SH-SY5Y (cell line): ENCODE results near the gene SMNDC1.

Experiments used
- GATA2 ChIP-seq: IDR thresholded peaks from 2 replicates; pipeline ENCODE4 v1.6.1; 2011; ENCODE audit warnings: mild to moderate bottlenecking, low read depth, low read length
- GATA3 ChIP-seq: IDR thresholded peaks from 2 replicates; pipeline ENCODE4 v1.6.1; 2011; ENCODE audit warnings: low read depth, mild to moderate bottlenecking, low read length, moderate library complexity

Gene SMNDC1

DNA sequence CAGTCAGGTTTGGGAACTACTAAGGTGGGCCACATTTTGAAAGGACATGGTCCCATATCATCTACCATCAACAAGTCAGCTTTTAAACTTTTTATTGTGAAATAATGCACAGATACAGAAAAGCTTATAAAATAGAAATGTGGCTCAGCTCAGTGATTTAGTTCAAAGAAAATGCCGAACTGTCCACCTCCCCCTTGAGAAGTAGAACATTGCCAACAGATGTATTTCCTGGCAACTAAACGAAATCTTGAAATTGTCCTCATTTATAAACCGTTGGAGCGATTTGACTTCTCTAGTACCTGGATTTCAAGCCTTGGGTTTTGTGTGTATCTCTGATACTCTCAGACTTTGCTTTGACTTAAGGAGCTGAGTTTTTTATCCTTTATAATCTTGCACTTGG is 32.7 kb upstream of the SMNDC1 start:
- TF ChIP-seq GATA3 (no peak), GATA2 (no peak)

DNA sequence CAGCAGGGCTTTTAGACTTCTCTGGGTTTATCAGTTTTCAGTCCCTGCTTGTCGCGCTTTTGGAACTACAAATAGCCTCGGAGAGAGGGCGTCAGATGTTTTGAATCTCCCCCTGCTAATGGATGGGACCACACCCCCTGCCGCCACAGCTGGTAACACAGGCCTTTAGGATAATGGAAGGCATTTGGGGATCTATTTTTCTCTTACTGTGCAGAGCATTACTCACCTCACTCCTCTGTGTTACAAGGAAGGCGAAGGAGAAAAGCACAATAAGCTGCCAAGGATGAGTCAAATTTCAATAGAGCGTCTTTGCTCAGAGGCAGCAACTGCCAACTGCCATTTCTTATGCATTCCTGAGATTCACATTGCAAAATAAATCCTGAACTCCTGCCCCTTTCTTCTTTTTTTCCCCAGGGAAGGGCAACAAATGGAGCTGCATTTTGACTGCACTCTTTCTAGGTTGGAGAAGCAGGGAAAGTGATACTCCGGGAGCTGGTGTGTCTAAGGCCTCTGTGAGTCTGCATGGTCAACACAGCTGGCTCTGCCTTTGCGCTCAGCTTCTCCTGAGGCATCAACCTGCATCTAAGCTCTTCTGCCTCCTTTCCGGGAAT is 31.5 kb upstream of the SMNDC1 start:
- TF ChIP-seq GATA3 (no peak), GATA2 (no peak)

DNA sequence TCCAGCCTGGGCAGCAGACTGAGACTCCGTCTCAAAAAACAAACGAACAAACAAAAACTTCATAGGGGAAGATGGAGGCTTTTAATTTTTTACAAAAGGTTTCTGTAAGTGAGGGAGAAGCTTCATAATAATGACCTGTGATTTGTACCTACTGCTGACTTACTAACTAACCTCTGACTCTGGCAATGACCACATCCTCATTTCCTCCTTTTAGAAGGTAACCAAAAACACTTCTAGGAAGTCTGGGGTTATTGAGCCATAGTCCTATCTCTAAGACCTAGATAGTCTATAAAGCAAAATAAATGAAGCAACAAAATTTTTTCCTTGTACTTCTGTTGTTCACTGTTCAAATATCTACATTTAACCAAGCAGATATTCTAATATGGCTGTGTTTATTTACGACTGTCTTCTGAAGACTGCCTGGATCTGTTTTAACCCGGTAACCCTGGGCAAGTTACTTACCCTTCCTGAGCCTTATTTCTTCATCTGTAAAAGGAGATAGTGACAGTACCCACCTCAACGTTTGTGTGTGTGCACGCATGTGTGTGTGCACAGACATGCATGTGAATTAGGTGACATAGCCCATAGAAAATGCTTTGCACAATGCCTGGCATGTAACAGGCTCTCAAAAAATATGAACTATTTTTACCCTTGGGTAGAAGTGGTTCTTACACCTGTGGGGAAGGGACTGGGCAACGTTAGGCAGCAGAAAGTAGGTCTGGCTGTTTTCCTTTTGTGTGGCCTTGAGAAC is 30.8 kb upstream of the SMNDC1 start:
- no peak for TF ChIP-seq GATA3
- no peak for TF ChIP-seq GATA2

- no peak for TF ChIP-seq GATA3
- no peak for TF ChIP-seq GATA2
Observed at GRCh38 chr10:110334061-110334656, 29.4 kb upstream of the SMNDC1 start.

DNA sequence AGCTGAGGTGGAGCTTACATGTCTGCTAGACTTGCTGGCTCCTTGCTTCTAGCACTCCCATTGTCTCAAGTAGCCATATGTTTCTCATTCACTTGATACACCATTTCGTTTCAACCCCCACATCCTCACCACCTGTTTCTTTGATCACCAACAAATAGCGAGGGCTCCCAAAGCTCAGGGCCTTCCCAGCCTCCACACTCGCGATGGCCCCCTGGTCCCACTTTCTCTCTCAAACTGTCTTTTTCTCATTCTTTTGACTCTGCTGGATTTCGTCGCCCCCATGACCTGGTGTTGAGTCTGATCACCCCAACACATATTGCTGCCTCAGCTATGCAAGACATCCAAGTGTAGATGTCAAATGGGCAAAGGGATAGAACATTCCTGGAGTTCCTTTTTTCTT is 26.0 kb upstream of the SMNDC1 start:
- TF ChIP-seq GATA2 = no peak
- TF ChIP-seq GATA3 = no peak

DNA sequence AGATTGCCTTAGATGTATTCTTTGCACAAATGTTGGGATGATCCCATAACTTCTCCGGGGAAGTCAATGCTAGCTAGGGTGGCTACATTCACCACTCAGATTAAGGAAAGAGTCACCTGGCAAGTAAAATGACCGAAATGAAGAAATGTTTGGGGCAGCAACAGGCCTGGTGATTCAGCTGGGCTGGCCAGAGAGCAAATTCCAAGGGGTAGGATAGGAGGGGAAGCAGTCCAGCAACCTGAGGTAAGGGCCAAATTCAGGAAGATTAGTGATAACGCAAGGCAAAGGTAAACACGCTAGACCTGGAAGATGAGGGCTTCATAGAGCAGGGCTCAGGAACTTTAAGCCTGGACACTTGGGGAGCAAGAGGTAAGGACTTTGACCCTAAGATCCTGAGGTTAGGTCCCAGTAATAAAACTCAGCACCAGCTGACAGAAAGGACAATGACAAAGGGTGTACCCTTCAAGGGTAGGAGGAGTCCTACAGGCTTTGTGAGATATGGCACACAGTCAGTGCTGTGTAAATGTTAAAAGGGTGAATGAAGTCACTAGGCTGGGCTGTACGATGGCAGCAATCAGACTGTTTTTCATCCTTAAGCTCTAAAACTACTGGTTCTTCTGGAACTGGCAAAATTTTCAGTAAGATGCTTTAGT is 22.7 kb upstream of the SMNDC1 start:
- TF ChIP-seq GATA2 (no peak), GATA3 (no peak)

DNA sequence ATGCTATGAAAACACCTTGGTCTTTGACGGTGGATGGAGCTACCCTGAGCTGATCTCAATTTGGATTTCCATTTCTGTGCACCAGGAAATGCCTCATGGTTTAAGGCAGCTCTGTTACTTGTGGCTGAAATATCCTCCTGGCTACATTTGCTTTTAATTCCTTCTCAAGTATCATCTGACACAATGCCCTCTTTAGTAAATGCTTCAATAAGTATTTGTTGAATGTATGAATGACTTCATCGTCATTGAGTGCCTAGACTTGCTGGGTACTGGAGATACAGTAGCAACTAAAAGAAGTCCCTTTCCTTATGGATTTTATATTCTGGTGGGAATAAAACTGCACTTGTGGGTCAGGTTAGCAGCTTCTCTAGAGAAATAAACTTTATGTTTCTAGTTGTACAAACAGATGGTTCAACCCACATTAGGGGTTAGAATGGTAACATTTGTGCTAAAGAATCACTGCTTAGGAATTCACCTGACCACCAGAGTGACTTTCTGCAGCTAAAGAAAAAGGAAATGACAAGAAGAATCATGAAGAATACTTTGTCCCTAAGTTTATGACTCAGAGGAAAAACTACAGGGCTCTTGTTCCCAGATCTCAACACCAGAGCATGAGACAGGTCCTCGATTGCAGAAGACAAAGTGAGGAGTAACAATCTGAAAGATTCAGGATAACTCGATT is 21.8 kb upstream of the SMNDC1 start:
- no peak for TF ChIP-seq GATA3
- TF ChIP-seq GATA2 = no peak

DNA sequence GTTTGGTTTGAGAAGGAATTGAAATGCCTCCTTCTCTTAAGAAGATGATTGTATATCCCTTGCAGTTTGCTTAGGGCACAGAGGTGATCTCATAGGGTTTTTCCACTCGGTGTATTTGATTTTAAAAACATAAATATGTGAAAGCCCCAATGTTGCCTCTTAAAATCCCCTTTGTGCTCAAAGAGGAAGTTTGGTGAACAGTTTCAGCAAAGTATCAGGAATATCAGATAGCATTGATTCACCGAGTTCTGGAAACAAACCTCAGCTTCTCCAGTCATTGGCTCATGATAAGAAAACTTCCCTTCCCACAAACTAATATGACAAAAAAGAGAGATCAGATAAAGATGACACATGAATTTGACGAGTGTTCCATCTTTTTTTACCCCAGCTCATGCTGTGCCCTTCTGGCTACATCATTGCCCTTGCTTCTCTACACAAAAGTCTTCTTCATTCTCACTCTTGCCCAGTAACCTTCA is 20.1 kb upstream of the SMNDC1 start:
- TF ChIP-seq GATA3 = no peak

DNA sequence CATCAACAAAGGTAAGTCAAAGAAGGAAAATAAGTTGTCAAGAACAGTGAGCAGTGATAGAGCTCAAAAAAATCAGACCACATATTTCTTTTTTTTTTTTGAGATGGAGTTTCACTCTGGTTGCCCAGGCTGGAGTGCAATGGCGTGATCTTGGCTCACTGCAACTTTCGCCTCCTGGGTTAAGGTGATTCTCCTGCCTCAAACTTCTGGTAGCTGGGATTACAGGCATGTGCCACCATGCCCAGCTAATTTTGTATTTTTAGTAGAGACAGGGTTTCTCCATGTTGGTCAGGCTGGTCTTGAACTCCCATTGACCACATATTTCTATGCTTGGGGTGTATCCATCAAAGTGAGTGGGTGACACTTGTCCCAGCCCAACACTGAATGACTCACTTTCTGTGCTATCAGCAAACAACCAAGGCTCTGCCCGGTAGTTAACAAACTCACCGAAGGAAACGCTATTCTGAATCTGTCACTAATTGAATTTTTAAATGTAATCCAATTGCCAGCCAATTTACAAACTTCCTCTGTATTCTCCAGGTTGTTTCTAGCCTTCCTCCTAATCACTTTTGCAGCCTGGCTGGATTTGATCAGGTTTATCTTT is 19.6 kb upstream of the SMNDC1 start:
- TF ChIP-seq GATA2 = no peak
- no peak for TF ChIP-seq GATA3

GRCh38 chr10:110323503-110323902 is 18.8 kb upstream of the SMNDC1 start:
- no peak for TF ChIP-seq GATA2

DNA sequence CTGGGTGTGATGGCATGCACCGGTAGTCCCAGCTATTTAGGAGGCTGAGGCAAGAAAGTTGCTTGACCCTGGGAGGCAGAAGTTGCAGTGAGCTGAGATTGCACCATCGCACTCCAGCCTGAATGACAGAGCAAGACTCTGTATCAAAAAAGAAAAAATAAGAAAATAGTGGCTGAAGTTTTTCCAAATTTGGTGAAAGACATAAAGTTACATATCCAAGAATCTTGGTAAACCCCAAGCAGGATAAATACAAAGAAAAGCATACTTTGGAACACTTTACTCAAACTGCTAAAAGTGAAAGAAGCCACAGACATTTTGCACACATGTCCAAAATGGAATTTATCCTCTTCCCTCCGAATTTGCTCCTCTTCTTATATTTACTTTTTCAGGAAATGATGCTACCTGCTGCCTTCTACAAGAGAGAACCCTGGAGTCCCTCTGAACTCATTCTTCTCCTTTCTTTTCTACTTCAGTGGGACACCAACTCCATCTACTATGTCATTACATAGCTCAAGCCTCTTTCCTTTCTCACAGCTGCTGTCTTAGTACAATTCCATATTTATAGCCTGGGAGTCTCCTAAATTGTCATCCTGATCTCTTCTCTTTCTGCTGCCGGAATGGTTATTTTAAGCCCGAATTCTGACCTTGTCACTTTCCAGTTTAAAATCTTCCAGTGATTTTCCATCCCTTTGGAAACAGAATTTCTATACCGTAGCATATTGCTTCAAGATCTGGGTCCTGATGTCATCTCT is 17.3 kb upstream of the SMNDC1 start:
- TF ChIP-seq GATA2 (no peak), GATA3 (no peak)

GRCh38 chr10:110317866-110318850 is 13.4 kb upstream of the SMNDC1 start:
- TF ChIP-seq GATA3 (no peak), GATA2 (no peak)
